Gastroesophageal sphincter (tissue), 4 donors: ENCODE data around the gene POC5. TPM values are rescaled to one million over a fixed set of nuclear protein-coding genes. Genes with fewer than 3 reads are reported as not detected.
"Not testable (repeated sequence)": the region's sequence is repeated elsewhere in the genome, so short reads cannot be mapped to it uniquely, and the experiment has no call there.

Experiments used
- ATAC-seq: fragments of 150-250 bp; one replicate; pipeline ENCODE4 v1.9.1; 2016; ENCODE audit warnings: mild to moderate bottlenecking, moderate library complexity
- H3K27ac ChIP-seq, 4 donors: fragments of 200-600 bp; sonication (generic) in 3 of 4; 1 replicate in 3 of 4; 2 replicates in 1 of 4; pipeline ENCODE4 v1.5.1; 2016 to 2019
- H3K27me3 ChIP-seq: fragments of 200-600 bp; sonication (generic); one replicate; pipeline ENCODE4 v1.5.1; 2019
- H3K36me3 ChIP-seq, 2 donors: fragments of 200-600 bp; sonication (generic); one replicate each; pipeline ENCODE4 v1.5.1; 2019; ENCODE audit warnings: control low read depth in 1 of 2
- H3K4me1 ChIP-seq, 3 donors: fragments of 200-600 bp; sonication (generic); 1 replicate in 2 of 3; 2 replicates in 1 of 3; pipeline ENCODE4 v1.5.1; 2016 to 2019; ENCODE audit warnings: control low read depth in 2 of 3
- H3K4me3 ChIP-seq, 2 donors: fragments of 200-600 bp; sonication (generic); one replicate each; pipeline ENCODE4 v1.5.1; 2019; ENCODE audit warnings: mild to moderate bottlenecking in 1 of 2, moderate library complexity in 1 of 2
- H3K9me3 ChIP-seq, 3 donors: fragments of 200-600 bp; sonication (generic); one replicate each; pipeline ENCODE4 v1.5.1; 2017 to 2019; ENCODE audit warnings: control low read depth in 2 of 3
- CTCF ChIP-seq, 4 experiments: fragments of 200-600 bp in 2 of 4; fragments of 450-650 bp in 2 of 4; sonication (generic) in 1 of 4; IDR thresholded peaks; one replicate each; pipeline ENCODE4 v1.5.1; 2017 to 2019; ENCODE audit warnings: antibody characterized with exemption in 4 of 4, mild to moderate bottlenecking in 2 of 4, moderate library complexity in 2 of 4
- EP300 ChIP-seq: sonication (generic); formaldehyde crosslinking; IDR thresholded peaks from one replicate; pipeline ENCODE4 v1.6.1; 2017; ENCODE audit warnings: antibody characterized with exemption, mild to moderate bottlenecking
- POLR2A ChIP-seq, 2 donors: fragments of 450-650 bp; IDR thresholded peaks; one replicate each; pipeline ENCODE4 v1.6.1; 2017; ENCODE audit warnings: antibody characterized with exemption in 2 of 2, mild to moderate bottlenecking in 2 of 2, moderate library complexity in 1 of 2
- POLR2AphosphoS5 ChIP-seq: sonication (generic); formaldehyde crosslinking; IDR thresholded peaks from one replicate; pipeline ENCODE4 v1.6.1; 2017; ENCODE audit warnings: antibody characterized with exemption
- WGBS, 2 donors: methylation state at CpG; one replicate each; pipeline ENCODE4 v1.1.5; 2018; ENCODE audit warnings: low coverage in 1 of 2; 5-methylcytosine and 5-hydroxymethylcytosine counted together
- total RNA-seq, 4 donors: library from RNA; depleted of rRNA; stranded (reverse); fragments of >200 nt; gene quantifications; one replicate each; pipeline ENCODE4 v1.1.0, GENCODE V29; 2016

The POC5 gene
- total RNA-seq, 4 donors from 2014 or later = 6.1 to 41.6 (median 11.3) TPM

- Histone ChIP-seq H3K36me3 (no peaks in the 10 kb centered on the region), H3K27me3 (no peaks in the 10 kb centered on the region), H3K4me3 (no peak overlapping the region), H3K4me1 (no peaks in the 10 kb centered on the region), H3K27ac (no peak overlapping the region), H3K9me3 (peaks cover 0 to 8% (median 0%) of the 10 kb centered on the region in 3 donors)
- no peak for TF ChIP-seq CTCF (IDR thresholded peaks at IDR 0.05)
- TF ChIP-seq POLR2AphosphoS5 = no peak
- no peak for TF ChIP-seq POLR2A (IDR thresholded peaks at IDR 0.05)
- no peak for TF ChIP-seq EP300
- 63% methylated on average over 3 of the region's 3 CpGs; no CpG with 5 or more reads in 1 of the 2 donors for WGBS, 2 donors
- no peak for ATAC-seq
Observed at GRCh38 chr5:75729321-75729720, 12.1 kb upstream of the POC5 start.

DNA sequence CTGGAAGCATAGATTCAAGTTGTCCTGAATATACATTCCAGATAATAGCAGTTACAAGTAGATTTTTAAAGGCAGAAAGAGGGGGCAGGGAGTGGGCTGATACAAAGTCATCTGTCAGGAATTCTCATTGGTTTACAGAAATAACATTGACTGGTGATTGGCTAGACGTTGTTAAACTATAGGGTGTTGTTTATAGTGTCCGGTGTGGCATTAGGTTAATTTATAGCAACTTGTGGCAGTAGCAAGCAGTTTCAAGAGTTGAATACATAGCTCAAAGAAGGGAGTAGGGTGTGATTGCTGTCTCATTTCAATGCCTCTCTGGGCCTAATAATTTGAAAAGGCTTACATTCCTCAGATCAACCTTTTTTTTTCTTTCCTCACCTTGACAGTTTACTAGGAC lies 10.7 kb upstream of the POC5 start:
- WGBS, 2 donors = 46 to 74% methylated on average over 2 of the region's 2 CpGs
- no peak for TF ChIP-seq POLR2AphosphoS5
- no peak for TF ChIP-seq CTCF (IDR thresholded peaks at IDR 0.05)
- TF ChIP-seq EP300 = no peak
- TF ChIP-seq POLR2A (IDR thresholded peaks at IDR 0.05) = no peak

GRCh38 chr5:75726224-75726623 lies 9.0 kb upstream of the POC5 start:
- H3K4me1 ChIP-seq, H3K36me3 ChIP-seq, H3K27ac ChIP-seq, H3K9me3 ChIP-seq, ATAC-seq, H3K27me3 ChIP-seq, H3K4me3 ChIP-seq: not testable (repeated sequence)

More for the DNA sequence above, 10.7 kb upstream of the POC5 start:
- ATAC-seq = no peak
- Histone ChIP-seq H3K27me3 (no peaks in the 10 kb centered on the region), H3K27ac (no peak overlapping the region), H3K4me1 (no peaks in the 10 kb centered on the region), H3K36me3 (no peaks in the 10 kb centered on the region), H3K4me3 (no peak overlapping the region), H3K9me3 (no peaks in the 10 kb centered on the region)

- no peak overlapping the region for H3K4me3 ChIP-seq
- WGBS, 2 donors = 100% methylated on average over 1 of the region's 1 CpG; no CpG with 5 or more reads in 1 of the 2 donors
- ATAC-seq = no peak
- no peaks in the 10 kb centered on the region for H3K27me3 ChIP-seq
- no peak overlapping the region for H3K27ac ChIP-seq
- no peaks in the 10 kb centered on the region for H3K4me1 ChIP-seq
- H3K9me3 ChIP-seq = no peaks in the 10 kb centered on the region
- H3K36me3 ChIP-seq = no peaks in the 10 kb centered on the region
- TF ChIP-seq POLR2AphosphoS5 = no peak
- no peak for TF ChIP-seq POLR2A (IDR thresholded peaks at IDR 0.05)
- no peak for TF ChIP-seq EP300
- no peak for TF ChIP-seq CTCF (IDR thresholded peaks at IDR 0.05)
Observed at GRCh38 chr5:75723378-75723777, 6.1 kb upstream of the POC5 start.

- ATAC-seq = no peak
- 93% methylated on average over 1 of the region's 1 CpG; no CpG with 5 or more reads in 1 of the 2 donors for WGBS, 2 donors
- Histone ChIP-seq H3K4me3 (no peak overlapping the region), H3K27me3 (no peaks in the 10 kb centered on the region), H3K4me1 (peaks cover 0 to 3% (median 2%) of the 10 kb centered on the region in 3 donors), H3K36me3 (no peaks in the 10 kb centered on the region), H3K9me3 (no peaks in the 10 kb centered on the region), H3K27ac (no peak overlapping the region)
- TF ChIP-seq POLR2AphosphoS5 (no peak), CTCF (IDR thresholded peaks at IDR 0.05) (no peak), EP300 (no peak), POLR2A (IDR thresholded peaks at IDR 0.05) (no peak)
Observed at GRCh38 chr5:75721573-75721972, 4.3 kb upstream of the POC5 start.
